DND-41 (cell line): Measurements from ENCODE around the gene CPNE9.

Source experiments
- ATAC-seq: fragments of 200-7000 bp; cut with Tn5 transposase; 3 replicates; pipeline ENCODE4 v1.9.1; 2021; ENCODE audit warnings: low read depth; ENCODE audit not compliant: insufficient read depth
- DNase-seq: peaks from one replicate; pipeline ENCODE4 v3.0.0-alpha.2; 2020
- H2AFZ ChIP-seq: 2 replicates; pipeline ENCODE4 v1.6.0; 2012; ENCODE audit warnings: low read depth, low read length
- H3K27ac ChIP-seq: 2 replicates; pipeline ENCODE4 v1.5.1; 2012; ENCODE audit warnings: low read length, inconsistent platforms
- H3K27me3 ChIP-seq: fragments of 200-600 bp; sonication (generic); 2 replicates; pipeline ENCODE4 v1.6.0; 2012; ENCODE audit warnings: low read length, mild to moderate bottlenecking, inconsistent platforms; ENCODE audit not compliant: insufficient read depth, poor library complexity
- H3K36me3 ChIP-seq: 2 replicates; pipeline ENCODE4 v1.5.1; 2012; ENCODE audit warnings: low read length, inconsistent platforms; ENCODE audit not compliant: insufficient read depth
- H3K4me1 ChIP-seq: 2 replicates; pipeline ENCODE4 v1.5.1; 2012; ENCODE audit warnings: mild to moderate bottlenecking, low read length; ENCODE audit not compliant: insufficient read depth
- H3K4me2 ChIP-seq: 2 replicates; pipeline ENCODE4 v1.6.0; 2012; ENCODE audit warnings: mild to moderate bottlenecking, moderate library complexity, low read length, inconsistent platforms; ENCODE audit not compliant: insufficient read depth
- H3K4me3 ChIP-seq, 2 experiments: fragments of 200-600 bp in 1 of 2; shearing (Covaris generic) in 1 of 2; 2 replicates each; pipeline ENCODE4 v1.5.1; 2012 to 2016; ENCODE audit warnings: inconsistent platforms in 2 of 2, low read length in 2 of 2, mild to moderate bottlenecking in 2 of 2, low read depth in 1 of 2, moderate library complexity in 1 of 2
- H3K79me2 ChIP-seq: 2 replicates; pipeline ENCODE4 v1.6.0; 2012; ENCODE audit warnings: low read length, inconsistent platforms; ENCODE audit not compliant: insufficient read depth
- H3K9ac ChIP-seq: 2 replicates; pipeline ENCODE4 v1.6.0; 2012; ENCODE audit warnings: low read depth, mild to moderate bottlenecking, inconsistent platforms, low read length, moderate library complexity
- H3K9me3 ChIP-seq: 2 replicates; pipeline ENCODE4 v1.5.1; 2012; ENCODE audit warnings: low read length, moderate library complexity, mild to moderate bottlenecking, inconsistent platforms; ENCODE audit not compliant: insufficient read depth, severe bottlenecking
- H4K20me1 ChIP-seq: 2 replicates; pipeline ENCODE4 v1.6.0; 2012; ENCODE audit warnings: low read length; ENCODE audit not compliant: insufficient read depth
- CTCF ChIP-seq: IDR thresholded peaks from 2 replicates; pipeline ENCODE4 v1.5.1; 2012; ENCODE audit warnings: borderline replicate concordance, low read length, moderate library complexity, mild to moderate bottlenecking; ENCODE audit not compliant: poor library complexity, severe bottlenecking; ENCODE audit errors: extremely low read depth
- EZH2 ChIP-seq: IDR thresholded peaks from 3 replicates; pipeline ENCODE4 v1.6.1; 2012; ENCODE audit warnings: borderline replicate concordance, low read depth, mild to moderate bottlenecking, moderate library complexity, low read length, inconsistent platforms; ENCODE audit not compliant: severe bottlenecking

CPNE9 gene

GRCh38 chr3:9692416-9692815 is 11.2 kb upstream of the CPNE9 start:
- ATAC-seq = no peak
- TF ChIP-seq CTCF (no peak), EZH2 (no peak)
- Histone ChIP-seq H3K36me3 (peaks cover 93% of the 10 kb centered on the region), H3K9ac (no peak overlapping the region), H3K79me2 (no peaks in the 10 kb centered on the region), H4K20me1 (no peaks in the 10 kb centered on the region), H3K4me1 (no peaks in the 10 kb centered on the region), H2AFZ (no peak overlapping the region), H3K27ac (no peak overlapping the region), H3K4me3 (no peak overlapping the region), H3K27me3 (no peaks in the 10 kb centered on the region), H3K9me3 (no peaks in the 10 kb centered on the region), H3K4me2 (no peak overlapping the region)
- DNase-seq = no peak

GRCh38 chr3:9695345-9695744 is 8.3 kb upstream of the CPNE9 start:
- DNase-seq (no peak), ATAC-seq (no peak)
- Histone ChIP-seq H2AFZ (no peak overlapping the region), H3K4me1 (no peaks in the 10 kb centered on the region), H3K4me3 (no peak overlapping the region), H3K79me2 (no peaks in the 10 kb centered on the region), H3K9me3 (no peaks in the 10 kb centered on the region), H3K36me3 (peaks cover 84% of the 10 kb centered on the region), H3K9ac (no peak overlapping the region), H3K27ac (no peak overlapping the region), H3K27me3 (no peaks in the 10 kb centered on the region), H3K4me2 (no peak overlapping the region), H4K20me1 (no peaks in the 10 kb centered on the region)
- TF ChIP-seq CTCF (no peak), EZH2 (no peak)

- H3K36me3 ChIP-seq = peaks cover 83% of the 10 kb centered on the region
Measured at GRCh38 chr3:9695746-9696145, 7.9 kb upstream of the CPNE9 start.

More at GRCh38 chr3:9695746-9696145, 7.9 kb upstream of the CPNE9 start:
- H3K9me3 ChIP-seq = no peaks in the 10 kb centered on the region
- no peak for ATAC-seq
- H3K4me1 ChIP-seq = no peaks in the 10 kb centered on the region
- no peak overlapping the region for H2AFZ ChIP-seq
- no peaks in the 10 kb centered on the region for H3K27me3 ChIP-seq
- no peak overlapping the region for H3K4me3 ChIP-seq
- H3K9ac ChIP-seq = no peak overlapping the region
- TF ChIP-seq CTCF (no peak), EZH2 (no peak)
- no peak overlapping the region for H3K4me2 ChIP-seq
- no peaks in the 10 kb centered on the region for H4K20me1 ChIP-seq
- no peak for DNase-seq
- no peak overlapping the region for H3K27ac ChIP-seq
- H3K79me2 ChIP-seq = no peaks in the 10 kb centered on the region
